ENCODE data around the gene GCN1. TPM values are rescaled to one million over a fixed set of nuclear protein-coding genes. Genes with fewer than 3 reads are reported as not detected.
A peak's percentile ranks its signal among the peaks of the same experiment; 100 is the strongest.

Gene GCN1
- total RNA-seq, 4 donors from 2014 or later = 62.0 to 310 (median 101) TPM

- no peak for TF ChIP-seq POLR2AphosphoS5 (IDR thresholded peaks at IDR 0.05)
- TF ChIP-seq CTCF (IDR thresholded peaks at IDR 0.05) = no peak
- no peak for TF ChIP-seq POLR2A (IDR thresholded peaks at IDR 0.05)
- TF ChIP-seq EP300 (IDR thresholded peaks at IDR 0.05) = no peak
- 72% methylated on average over 19 of the region's 26 CpGs for WGBS
- Histone ChIP-seq H3K36me3 (peaks cover 16% of the 10 kb centered on the region), H3K4me1 (peaks cover 47% of the 10 kb centered on the region), H3K27me3 (no peaks in the 10 kb centered on the region), H3K27ac (peak overlapping the region; percentile 5), H3K9me3 (no peaks in the 10 kb centered on the region), H3K4me3 (no peak overlapping the region)
- no peak for DNase-seq (ENCODE audit: low spot score in 2 of 2)
Observed at GRCh38 chr12:120110550-120111501, 83.7 kb downstream of the GCN1 start.

GRCh38 chr12:120109570-120110267 is 84.8 kb downstream of the GCN1 start:
- TF ChIP-seq POLR2AphosphoS5 (IDR thresholded peaks at IDR 0.05) = no peak
- no peak for TF ChIP-seq CTCF (IDR thresholded peaks at IDR 0.05)
- TF ChIP-seq EP300 (IDR thresholded peaks at IDR 0.05) = no peak
- no peak for TF ChIP-seq POLR2A (IDR thresholded peaks at IDR 0.05)
- no peaks in the 10 kb centered on the region for H3K9me3 ChIP-seq
- WGBS = 86% methylated on average over 9 of the region's 10 CpGs
- no peak overlapping the region for H3K27ac ChIP-seq
- peaks cover 37% of the 10 kb centered on the region for H3K4me1 ChIP-seq
- no peak overlapping the region for H3K4me3 ChIP-seq
- H3K36me3 ChIP-seq = peaks cover 20% of the 10 kb centered on the region
- H3K27me3 ChIP-seq = no peaks in the 10 kb centered on the region
- DNase-seq (ENCODE audit: low spot score in 2 of 2) = no peak

GRCh38 chr12:120106151-120106550 is 88.4 kb downstream of the GCN1 start:
- DNase-seq (ENCODE audit: low spot score in 2 of 2) = no peak
- H3K4me1 ChIP-seq = peaks cover 52% of the 10 kb centered on the region
- H3K27ac ChIP-seq = no peak overlapping the region
- H3K9me3 ChIP-seq = no peaks in the 10 kb centered on the region
- H3K36me3 ChIP-seq = peaks cover 33% of the 10 kb centered on the region
- 77% methylated on average over 1 of the region's 1 CpG for WGBS
- H3K27me3 ChIP-seq = no peaks in the 10 kb centered on the region
- H3K4me3 ChIP-seq = no peak overlapping the region
- TF ChIP-seq CTCF (IDR thresholded peaks at IDR 0.05) = no peak
- no peak for TF ChIP-seq POLR2AphosphoS5 (IDR thresholded peaks at IDR 0.05)
- no peak for TF ChIP-seq POLR2A (IDR thresholded peaks at IDR 0.05)
- TF ChIP-seq EP300 (IDR thresholded peaks at IDR 0.05) = no peak

- H3K36me3 ChIP-seq = peaks cover 44% of the 10 kb centered on the region
- H3K4me3 ChIP-seq = no peak overlapping the region
- H3K27ac ChIP-seq = no peak overlapping the region
- DNase-seq (ENCODE audit: low spot score in 2 of 2) = no peak
- WGBS = 80% methylated on average over 1 of the region's 13 CpGs
- H3K4me1 ChIP-seq = peaks cover 55% of the 10 kb centered on the region
- TF ChIP-seq EP300 (IDR thresholded peaks at IDR 0.05) = no peak
- no peak for TF ChIP-seq POLR2AphosphoS5 (IDR thresholded peaks at IDR 0.05)
- no peaks in the 10 kb centered on the region for H3K27me3 ChIP-seq
- H3K9me3 ChIP-seq = no peaks in the 10 kb centered on the region
Observed at GRCh38 chr12:120103371-120103770, 91.1 kb downstream of the GCN1 start.

- H3K36me3 ChIP-seq = peaks cover 44% of the 10 kb centered on the region
- no CpG with 5 or more reads among the region's 11 CpGs for WGBS
- peaks cover 54% of the 10 kb centered on the region for H3K4me1 ChIP-seq
- no peaks in the 10 kb centered on the region for H3K9me3 ChIP-seq
- H3K27ac ChIP-seq = no peak overlapping the region
- TF ChIP-seq CTCF (IDR thresholded peaks at IDR 0.05) (no peak), EP300 (IDR thresholded peaks at IDR 0.05) (no peak), POLR2AphosphoS5 (IDR thresholded peaks at IDR 0.05) (no peak), POLR2A (IDR thresholded peaks at IDR 0.05) (no peak)
- H3K27me3 ChIP-seq = no peaks in the 10 kb centered on the region
- no peak overlapping the region for H3K4me3 ChIP-seq
- no peak for DNase-seq (ENCODE audit: low spot score in 2 of 2)
Observed at GRCh38 chr12:120103044-120103338, 91.5 kb downstream of the GCN1 start.
